ENCODE data around the gene TBC1D14. TPM values are rescaled to one million over a fixed set of nuclear protein-coding genes. Genes with fewer than 3 reads are reported as not detected.

The TBC1D14 gene
- total RNA-seq, 2 donors from 2014 or later, result 42.3 to 43.5 TPM

DNA sequence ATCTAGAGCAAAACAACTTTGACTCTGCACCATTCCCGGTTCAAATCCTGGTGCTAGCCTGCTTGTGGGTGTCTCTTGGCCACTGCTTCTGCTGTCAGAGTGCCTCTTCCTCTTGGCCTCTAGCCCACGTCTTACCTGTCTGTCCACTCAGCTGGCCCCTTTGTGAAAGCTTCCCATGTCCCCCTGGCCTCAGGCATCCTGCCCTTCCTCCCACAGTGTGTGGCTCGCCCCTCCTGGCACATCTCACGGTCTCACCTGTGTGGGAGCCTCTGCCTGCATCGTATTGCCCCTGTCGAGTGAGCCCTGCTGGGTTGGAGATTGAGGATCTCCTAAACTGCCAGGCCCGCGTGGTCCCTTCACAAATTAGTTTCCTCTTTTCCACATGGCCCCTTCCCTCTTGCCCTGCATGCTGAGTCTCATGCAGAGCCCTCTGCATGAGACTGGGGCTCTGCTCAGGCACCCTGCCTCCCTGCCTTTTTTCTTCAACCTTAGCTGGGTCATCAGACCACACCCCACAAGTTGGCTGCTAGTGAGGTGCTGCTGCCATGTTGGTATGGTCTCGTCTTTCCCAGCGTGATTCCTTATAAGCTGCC, 79.8 kb downstream of the TBC1D14 start:
- WGBS, 2 experiments (ENCODE audit: insufficient coverage in 1 of 2, insufficient read length in 1 of 2), result 88 to 100% methylated on average over 4 to 10 of the region's 10 CpGs
- no peak overlapping the region for H3K27ac ChIP-seq (ENCODE audit: low read depth, low read length)
- no peaks in the 10 kb centered on the region for H3K9me3 Mint-ChIP-seq
- no peak overlapping the region for H3K9ac ChIP-seq (ENCODE audit: extremely low read depth, low read length, poor library complexity, severe bottlenecking)
- H3K36me3 Mint-ChIP-seq (ENCODE audit: low read depth), result peaks cover 8% of the 10 kb centered on the region
- H3K4me1 ChIP-seq (ENCODE audit: control insufficient read depth, insufficient read depth, low read length), result peaks cover 17% of the 10 kb centered on the region
- peaks cover 55% of the 10 kb centered on the region for H3K4me1 Mint-ChIP-seq
- H3K36me3 ChIP-seq (ENCODE audit: control insufficient read depth, insufficient read depth, low read length), result peaks cover 19% of the 10 kb centered on the region
- peak overlapping the region; percentile 82 for H3K4me3 Mint-ChIP-seq
- H3K27me3 ChIP-seq (ENCODE audit: control insufficient read depth, insufficient read depth, low read length, poor library complexity, severe bottlenecking), result no peaks in the 10 kb centered on the region
- DNase-seq, result no peak
- no peaks in the 10 kb centered on the region for H3K27me3 Mint-ChIP-seq (ENCODE audit: insufficient read depth)
- no peaks in the 10 kb centered on the region for H3K9me3 ChIP-seq (ENCODE audit: control insufficient read depth, low read length)
- peak overlapping the region; percentile 79 for H3K27ac Mint-ChIP-seq
- TF ChIP-seq, protein P1, sequence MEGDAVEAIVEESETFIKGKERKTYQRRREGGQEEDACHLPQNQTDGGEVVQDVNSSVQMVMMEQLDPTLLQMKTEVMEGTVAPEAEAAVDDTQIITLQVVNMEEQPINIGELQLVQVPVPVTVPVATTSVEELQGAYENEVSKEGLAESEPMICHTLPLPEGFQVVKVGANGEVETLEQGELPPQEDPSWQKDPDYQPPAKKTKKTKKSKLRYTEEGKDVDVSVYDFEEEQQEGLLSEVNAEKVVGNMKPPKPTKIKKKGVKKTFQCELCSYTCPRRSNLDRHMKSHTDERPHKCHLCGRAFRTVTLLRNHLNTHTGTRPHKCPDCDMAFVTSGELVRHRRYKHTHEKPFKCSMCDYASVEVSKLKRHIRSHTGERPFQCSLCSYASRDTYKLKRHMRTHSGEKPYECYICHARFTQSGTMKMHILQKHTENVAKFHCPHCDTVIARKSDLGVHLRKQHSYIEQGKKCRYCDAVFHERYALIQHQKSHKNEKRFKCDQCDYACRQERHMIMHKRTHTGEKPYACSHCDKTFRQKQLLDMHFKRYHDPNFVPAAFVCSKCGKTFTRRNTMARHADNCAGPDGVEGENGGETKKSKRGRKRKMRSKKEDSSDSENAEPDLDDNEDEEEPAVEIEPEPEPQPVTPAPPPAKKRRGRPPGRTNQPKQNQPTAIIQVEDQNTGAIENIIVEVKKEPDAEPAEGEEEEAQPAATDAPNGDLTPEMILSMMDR (conservative IDR thresholded peaks at IDR 0.05), result no peak
- H3K4me3 ChIP-seq (ENCODE audit: low read length), result peak overlapping the region; percentile 97

DNA sequence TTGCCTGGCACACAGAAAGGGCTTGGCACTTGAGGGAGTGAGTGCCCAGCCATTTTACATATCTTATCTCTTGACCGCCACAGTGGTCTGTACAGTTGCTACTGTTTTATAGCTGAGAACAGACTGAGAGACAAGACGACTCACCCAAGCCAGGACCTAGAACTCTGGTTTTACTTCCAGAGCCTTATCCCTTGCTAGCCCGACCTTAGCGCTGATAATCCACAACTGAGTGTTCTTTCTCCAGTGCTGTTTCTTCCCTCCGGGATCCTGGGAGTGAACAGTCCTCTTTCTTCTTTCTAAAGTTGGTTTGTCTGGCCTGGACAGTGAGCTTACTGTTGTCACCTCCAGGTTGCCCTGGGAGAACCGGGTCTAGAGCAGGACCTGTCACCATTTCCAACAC, 81.0 kb downstream of the TBC1D14 start:
- peaks cover 44% of the 10 kb centered on the region for H3K4me1 Mint-ChIP-seq
- H3K27ac Mint-ChIP-seq, result peak overlapping the region; percentile 3
- no peak for DNase-seq
- peaks cover 18% of the 10 kb centered on the region for H3K36me3 Mint-ChIP-seq (ENCODE audit: low read depth)
- H3K9ac ChIP-seq (ENCODE audit: extremely low read depth, low read length, poor library complexity, severe bottlenecking), result no peak overlapping the region
- 91 to 98% methylated on average over 5 to 6 of the region's 6 CpGs for WGBS, 2 experiments (ENCODE audit: insufficient coverage in 1 of 2, insufficient read length in 1 of 2)
- H3K4me3 ChIP-seq (ENCODE audit: low read length), result no peak overlapping the region
- H3K27me3 ChIP-seq (ENCODE audit: control insufficient read depth, insufficient read depth, low read length, poor library complexity, severe bottlenecking), result no peaks in the 10 kb centered on the region
- no peaks in the 10 kb centered on the region for H3K9me3 Mint-ChIP-seq
- H3K36me3 ChIP-seq (ENCODE audit: control insufficient read depth, insufficient read depth, low read length), result peaks cover 19% of the 10 kb centered on the region
- TF ChIP-seq, protein P1 (conservative IDR thresholded peaks at IDR 0.05), result no peak
- H3K4me1 ChIP-seq (ENCODE audit: control insufficient read depth, insufficient read depth, low read length), result peaks cover 13% of the 10 kb centered on the region
- H3K4me3 Mint-ChIP-seq, result no peak overlapping the region
- no peaks in the 10 kb centered on the region for H3K9me3 ChIP-seq (ENCODE audit: control insufficient read depth, low read length)
- H3K27ac ChIP-seq (ENCODE audit: low read depth, low read length), result no peak overlapping the region
- no peaks in the 10 kb centered on the region for H3K27me3 Mint-ChIP-seq (ENCODE audit: insufficient read depth)

DNA sequence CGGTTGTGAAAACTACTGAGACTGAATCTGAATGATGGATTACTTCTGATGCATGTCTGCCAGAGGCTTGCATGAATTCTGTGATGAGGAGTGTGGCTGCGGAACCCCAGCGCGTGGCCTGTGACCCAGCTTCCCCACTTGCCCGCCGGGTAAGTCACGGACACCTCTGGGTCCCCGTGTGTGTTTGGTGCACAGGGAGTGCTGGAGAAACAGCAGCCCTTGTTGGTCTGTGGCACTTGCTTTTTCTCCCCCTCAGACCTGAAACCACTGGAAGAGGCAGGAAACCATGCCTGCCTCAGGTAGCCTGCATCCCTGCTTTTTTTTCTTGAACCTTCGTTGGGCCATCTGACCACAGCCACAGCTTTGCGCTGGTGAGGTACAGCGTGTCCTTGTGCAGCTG, 81.6 kb downstream of the TBC1D14 start:
- Mint-ChIP-seq H3K4me3 (no peak overlapping the region), H3K36me3 (ENCODE audit: low read depth) (peaks cover 19% of the 10 kb centered on the region), H3K4me1 (peaks cover 38% of the 10 kb centered on the region), H3K27me3 (ENCODE audit: insufficient read depth) (no peaks in the 10 kb centered on the region), H3K27ac (peak overlapping the region; percentile 64), H3K9me3 (no peaks in the 10 kb centered on the region)
- no peak overlapping the region for H3K27ac ChIP-seq (ENCODE audit: low read depth, low read length)
- TF ChIP-seq, protein P1 (conservative IDR thresholded peaks at IDR 0.05), result no peak
- H3K36me3 ChIP-seq (ENCODE audit: control insufficient read depth, insufficient read depth, low read length), result peaks cover 24% of the 10 kb centered on the region
- H3K9me3 ChIP-seq (ENCODE audit: control insufficient read depth, low read length), result no peaks in the 10 kb centered on the region
- no peaks in the 10 kb centered on the region for H3K27me3 ChIP-seq (ENCODE audit: control insufficient read depth, insufficient read depth, low read length, poor library complexity, severe bottlenecking)
- DNase-seq, result no peak
- no peak overlapping the region for H3K4me3 ChIP-seq (ENCODE audit: low read length)
- H3K4me1 ChIP-seq (ENCODE audit: control insufficient read depth, insufficient read depth, low read length), result peaks cover 10% of the 10 kb centered on the region
- H3K9ac ChIP-seq (ENCODE audit: extremely low read depth, low read length, poor library complexity, severe bottlenecking), result no peak overlapping the region
- 94 to 97% methylated on average over 7 to 11 of the region's 11 CpGs for WGBS, 2 experiments (ENCODE audit: insufficient coverage in 1 of 2, insufficient read length in 1 of 2)

Data from endodermal cell (in vitro differentiated cells).